Activated naive CD8-positive, alpha-beta T cell treated with anti-CD3 and anti-CD28 coated beads for 36 hours (primary cell): ENCODE results near the gene COQ10A. TPM values are rescaled to one million over a fixed set of nuclear protein-coding genes. Genes with fewer than 3 reads are reported as not detected.
"Not testable (repeated sequence)": the region's sequence is repeated elsewhere in the genome, so short reads cannot be mapped to it uniquely, and the experiment has no call there.

ENCODE experiments used
- DNase-seq: peaks from one replicate; pipeline ENCODE4 v3.0.0; 2021
- H3K27ac Mint-ChIP-seq: one replicate; pipeline ENCODE4 v1.8.0; 2022; ENCODE audit warnings: mild to moderate bottlenecking, moderate library complexity, mixed read lengths
- H3K27me3 Mint-ChIP-seq: one replicate; pipeline ENCODE4 v1.8.0; 2022; ENCODE audit warnings: mild to moderate bottlenecking, mixed read lengths
- H3K36me3 Mint-ChIP-seq: one replicate; pipeline ENCODE4 v1.8.0; 2021; ENCODE audit warnings: mild to moderate bottlenecking, mixed read lengths
- H3K4me1 Mint-ChIP-seq: one replicate; pipeline ENCODE4 v1.8.0; 2021; ENCODE audit warnings: mixed read lengths
- H3K4me3 Mint-ChIP-seq: one replicate; pipeline ENCODE4 v1.8.0; 2022; ENCODE audit warnings: mild to moderate bottlenecking, moderate library complexity, mixed read lengths
- H3K9me3 Mint-ChIP-seq: one replicate; pipeline ENCODE4 v1.8.0; 2022; ENCODE audit warnings: mixed read lengths
- total RNA-seq, 2 experiments: library from RNA; stranded (reverse); gene quantifications; one replicate each; pipeline ENCODE4 v1.2.3, GENCODE V29; 2021

The COQ10A gene
- total RNA-seq, 2 experiments from 2014 or later = 9.5 to 10.6 TPM

GRCh38 chr12:56282579-56282978, 15.8 kb downstream of the COQ10A start:
- DNase-seq = no peak
- Mint-ChIP-seq H3K4me3 (no peak overlapping the region), H3K27ac (no peak overlapping the region), H3K9me3 (no peaks in the 10 kb centered on the region), H3K36me3 (peaks cover 32% of the 10 kb centered on the region), H3K4me1 (no peaks in the 10 kb centered on the region), H3K27me3 (no peaks in the 10 kb centered on the region)

- H3K9me3 Mint-ChIP-seq, H3K4me1 Mint-ChIP-seq, H3K27ac Mint-ChIP-seq, H3K4me3 Mint-ChIP-seq, DNase-seq, H3K27me3 Mint-ChIP-seq: not testable (repeated sequence)
- H3K36me3 Mint-ChIP-seq = peaks cover 24% of the 10 kb centered on the region
Observed at GRCh38 chr12:56284263-56284662, 17.5 kb downstream of the COQ10A start.

GRCh38 chr12:56286044-56286830, 19.5 kb downstream of the COQ10A start:
- no peaks in the 10 kb centered on the region for H3K27me3 Mint-ChIP-seq
- H3K4me3 Mint-ChIP-seq = no peak overlapping the region
- DNase-seq = no peak
- no peaks in the 10 kb centered on the region for H3K9me3 Mint-ChIP-seq
- peaks cover 24% of the 10 kb centered on the region for H3K36me3 Mint-ChIP-seq
- H3K4me1 Mint-ChIP-seq = peaks cover 10% of the 10 kb centered on the region
- H3K27ac Mint-ChIP-seq = no peak overlapping the region

- H3K27ac Mint-ChIP-seq = peak overlapping the region; percentile 25
- peaks cover 21% of the 10 kb centered on the region for H3K36me3 Mint-ChIP-seq
- peaks cover 25% of the 10 kb centered on the region for H3K4me1 Mint-ChIP-seq
- no peak overlapping the region for H3K4me3 Mint-ChIP-seq
- no peaks in the 10 kb centered on the region for H3K9me3 Mint-ChIP-seq
- H3K27me3 Mint-ChIP-seq = no peaks in the 10 kb centered on the region
- DNase-seq = no peak
Observed at GRCh38 chr12:56288705-56289387, 22.1 kb downstream of the COQ10A start.

- Mint-ChIP-seq H3K27me3 (no peaks in the 10 kb centered on the region), H3K4me1 (peaks cover 58% of the 10 kb centered on the region), H3K27ac (no peak overlapping the region), H3K36me3 (peaks cover 37% of the 10 kb centered on the region), H3K9me3 (no peaks in the 10 kb centered on the region), H3K4me3 (no peak overlapping the region)
- no peak for DNase-seq
Observed at GRCh38 chr12:56293795-56294194, 27.1 kb downstream of the COQ10A start.

- H3K4me3 Mint-ChIP-seq = no peak overlapping the region
- no peaks in the 10 kb centered on the region for H3K9me3 Mint-ChIP-seq
- no peak for DNase-seq
- H3K4me1 Mint-ChIP-seq = peaks cover 61% of the 10 kb centered on the region
- H3K36me3 Mint-ChIP-seq = peaks cover 40% of the 10 kb centered on the region
- no peaks in the 10 kb centered on the region for H3K27me3 Mint-ChIP-seq
- H3K27ac Mint-ChIP-seq = peak overlapping the region; percentile 2
Observed at GRCh38 chr12:56296295-56296694, 29.6 kb downstream of the COQ10A start.

GRCh38 chr12:56297400-56297799, 30.7 kb downstream of the COQ10A start:
- H3K27me3 Mint-ChIP-seq = no peaks in the 10 kb centered on the region
- no peak for DNase-seq
- H3K36me3 Mint-ChIP-seq = peaks cover 38% of the 10 kb centered on the region
- H3K4me3 Mint-ChIP-seq = peak overlapping the region; percentile 37
- H3K4me1 Mint-ChIP-seq = peaks cover 58% of the 10 kb centered on the region
- no peak overlapping the region for H3K27ac Mint-ChIP-seq
- no peaks in the 10 kb centered on the region for H3K9me3 Mint-ChIP-seq

GRCh38 chr12:56298828-56299227, 32.1 kb downstream of the COQ10A start:
- Mint-ChIP-seq H3K27me3 (no peaks in the 10 kb centered on the region), H3K4me1 (peaks cover 53% of the 10 kb centered on the region), H3K27ac (peak overlapping the region; percentile 97), H3K36me3 (peaks cover 34% of the 10 kb centered on the region), H3K4me3 (peak overlapping the region; percentile 97), H3K9me3 (no peaks in the 10 kb centered on the region)
- no peak for DNase-seq

GRCh38 chr12:56299308-56299852, 32.6 kb downstream of the COQ10A start:
- peak; percentile 10 for DNase-seq
- H3K4me1 Mint-ChIP-seq = peaks cover 49% of the 10 kb centered on the region
- H3K27ac Mint-ChIP-seq = peak overlapping the region; percentile 97
- H3K9me3 Mint-ChIP-seq = no peaks in the 10 kb centered on the region
- H3K4me3 Mint-ChIP-seq = peak overlapping the region; percentile 97
- H3K36me3 Mint-ChIP-seq = peaks cover 32% of the 10 kb centered on the region
- H3K27me3 Mint-ChIP-seq = no peaks in the 10 kb centered on the region

GRCh38 chr12:56299853-56300643, 33.3 kb downstream of the COQ10A start, which contains the start of gene CS:
CS (minus strand) TSS chr12:56300330; CDS start chr12:56300201, 129 bp downstream.
- Mint-ChIP-seq H3K4me3 (peak within 1 kb of the TSS; percentile 97), H3K27ac (peak within 1 kb of the TSS; percentile 97), H3K27me3 (no peaks in the 10 kb centered on the region)

GRCh38 chr12:56300644-56301464, 34.1 kb downstream of the COQ10A start:
- Mint-ChIP-seq H3K36me3 (peaks cover 32% of the 10 kb centered on the region), H3K27me3 (no peaks in the 10 kb centered on the region)

More at GRCh38 chr12:56299853-56300643, 33.3 kb downstream of the COQ10A start, which contains the start of gene CS:
- Mint-ChIP-seq H3K9me3 (no peaks in the 10 kb centered on the region), H3K4me1 (peaks cover 47% of the 10 kb centered on the region), H3K36me3 (peaks cover 32% of the 10 kb centered on the region)
- peak; percentile 99 for DNase-seq

GRCh38 chr12:56304276-56304675, 37.5 kb downstream of the COQ10A start:
- Mint-ChIP-seq H3K27me3 (no peaks in the 10 kb centered on the region), H3K9me3 (no peaks in the 10 kb centered on the region), H3K36me3 (peaks cover 7% of the 10 kb centered on the region), H3K4me3 (no peak overlapping the region), H3K27ac (no peak overlapping the region), H3K4me1 (peaks cover 15% of the 10 kb centered on the region)
- no peak for DNase-seq

More at GRCh38 chr12:56300644-56301464, 34.1 kb downstream of the COQ10A start:
- no peaks in the 10 kb centered on the region for H3K9me3 Mint-ChIP-seq
- H3K4me1 Mint-ChIP-seq = peaks cover 46% of the 10 kb centered on the region
- peak overlapping the region; percentile 97 for H3K27ac Mint-ChIP-seq
- no peak for DNase-seq
- peak overlapping the region; percentile 97 for H3K4me3 Mint-ChIP-seq

- Mint-ChIP-seq H3K9me3 (no peaks in the 10 kb centered on the region), H3K4me3 (no peak overlapping the region), H3K36me3 (peaks cover 5% of the 10 kb centered on the region), H3K27ac (no peak overlapping the region), H3K4me1 (peaks cover 15% of the 10 kb centered on the region), H3K27me3 (no peaks in the 10 kb centered on the region)
- DNase-seq = no peak
Observed at GRCh38 chr12:56304872-56305590, 38.3 kb downstream of the COQ10A start.
